Central memory CD4-positive, alpha-beta T cell (primary cell): ENCODE results near the gene DDX50.
"Not testable (repeated sequence)": the region's sequence is repeated elsewhere in the genome, so short reads cannot be mapped to it uniquely, and the experiment has no call there.

ENCODE experiments used
- DNase-seq: peaks from one replicate; pipeline ENCODE4 v3.0.0; 2022
- total RNA-seq, 3 experiments: gene quantifications; one replicate each; lab custom pipeline; 2026; lab: John Stamatoyannopoulos, UW

DDX50 gene, protein sequence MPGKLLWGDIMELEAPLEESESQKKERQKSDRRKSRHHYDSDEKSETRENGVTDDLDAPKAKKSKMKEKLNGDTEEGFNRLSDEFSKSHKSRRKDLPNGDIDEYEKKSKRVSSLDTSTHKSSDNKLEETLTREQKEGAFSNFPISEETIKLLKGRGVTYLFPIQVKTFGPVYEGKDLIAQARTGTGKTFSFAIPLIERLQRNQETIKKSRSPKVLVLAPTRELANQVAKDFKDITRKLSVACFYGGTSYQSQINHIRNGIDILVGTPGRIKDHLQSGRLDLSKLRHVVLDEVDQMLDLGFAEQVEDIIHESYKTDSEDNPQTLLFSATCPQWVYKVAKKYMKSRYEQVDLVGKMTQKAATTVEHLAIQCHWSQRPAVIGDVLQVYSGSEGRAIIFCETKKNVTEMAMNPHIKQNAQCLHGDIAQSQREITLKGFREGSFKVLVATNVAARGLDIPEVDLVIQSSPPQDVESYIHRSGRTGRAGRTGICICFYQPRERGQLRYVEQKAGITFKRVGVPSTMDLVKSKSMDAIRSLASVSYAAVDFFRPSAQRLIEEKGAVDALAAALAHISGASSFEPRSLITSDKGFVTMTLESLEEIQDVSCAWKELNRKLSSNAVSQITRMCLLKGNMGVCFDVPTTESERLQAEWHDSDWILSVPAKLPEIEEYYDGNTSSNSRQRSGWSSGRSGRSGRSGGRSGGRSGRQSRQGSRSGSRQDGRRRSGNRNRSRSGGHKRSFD
- 59.0 to 97.6 (median 94.3) reads per million in 3 experiments for total RNA-seq

GRCh38 chr10:68901105-68901927 is at the start of gene DDX50:
Gene DDX50, plus strand, starts transcription at chr10:68901315. Its CDS starts 70 bp downstream, at chr10:68901385.
- peak; percentile 96 for DNase-seq

DNA sequence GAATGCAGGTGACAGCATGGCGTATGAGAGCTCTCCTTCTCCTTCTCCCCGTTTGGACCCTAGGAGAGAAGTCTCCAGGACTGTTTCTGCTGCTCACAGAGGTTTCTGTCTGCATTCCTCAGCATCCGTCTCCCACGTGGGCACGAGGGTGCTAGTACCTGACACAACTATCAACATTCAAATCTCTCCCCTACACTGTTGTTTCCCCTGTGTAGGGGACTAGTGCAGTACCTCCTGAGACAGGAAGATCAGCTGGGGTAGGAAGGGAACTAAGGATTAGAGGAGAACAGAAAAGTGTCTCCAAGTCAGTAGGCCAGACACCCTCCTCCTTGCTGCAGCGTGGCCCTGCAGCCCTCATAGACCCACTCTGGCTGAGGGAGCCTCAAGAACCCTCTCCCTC is 44.8 kb upstream of the DDX50 start:
- no peak for DNase-seq

GRCh38 chr10:68857005-68857404 is 44.1 kb upstream of the DDX50 start:
- no peak for DNase-seq

GRCh38 chr10:68861253-68861652 is 39.9 kb upstream of the DDX50 start:
- no peak for DNase-seq

- no peak for DNase-seq
Observed at GRCh38 chr10:68864611-68865010, 36.5 kb upstream of the DDX50 start.

GRCh38 chr10:68868173-68868572 is 32.9 kb upstream of the DDX50 start:
- DNase-seq, result not testable (repeated sequence)

GRCh38 chr10:68869623-68870022 is 31.5 kb upstream of the DDX50 start:
- no peak for DNase-seq

- no peak for DNase-seq
Observed at GRCh38 chr10:68870061-68870460, 31.1 kb upstream of the DDX50 start.

- peak; percentile 2 for DNase-seq
Observed at GRCh38 chr10:68870545-68871104, 30.5 kb upstream of the DDX50 start.

- no peak for DNase-seq
Observed at GRCh38 chr10:68871105-68871711, 29.9 kb upstream of the DDX50 start.

DNA sequence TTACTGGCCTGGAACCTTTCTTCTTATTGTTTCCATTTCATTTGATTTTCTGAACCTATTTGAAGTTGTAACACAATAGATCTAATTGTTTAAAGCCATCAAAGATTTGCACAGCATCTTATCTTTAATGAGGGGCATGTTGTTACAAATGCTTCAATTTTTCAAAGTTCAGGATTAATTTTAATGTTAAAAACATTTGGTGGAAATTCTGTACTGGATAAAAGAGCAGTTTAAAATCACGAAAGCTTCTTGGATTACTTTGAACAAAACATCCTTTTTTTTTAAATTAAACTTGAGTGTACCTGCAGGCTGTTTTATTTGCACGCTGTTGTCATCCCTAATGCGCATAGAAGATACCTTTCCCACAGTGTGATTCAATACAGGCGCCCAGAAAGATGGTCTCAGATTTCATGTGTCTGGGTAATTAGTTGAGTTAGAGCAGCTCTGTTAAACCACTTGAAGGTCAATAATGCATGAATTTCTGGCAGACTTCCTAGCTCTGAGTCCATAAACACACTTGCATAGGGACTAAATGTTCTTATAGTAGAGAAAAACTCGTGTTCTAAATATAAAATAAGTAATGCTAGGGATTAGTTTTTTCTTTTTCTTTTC is 29.3 kb upstream of the DDX50 start:
- DNase-seq, result no peak

- DNase-seq, result no peak
Observed at GRCh38 chr10:68876246-68877138, 24.6 kb upstream of the DDX50 start.

DNA sequence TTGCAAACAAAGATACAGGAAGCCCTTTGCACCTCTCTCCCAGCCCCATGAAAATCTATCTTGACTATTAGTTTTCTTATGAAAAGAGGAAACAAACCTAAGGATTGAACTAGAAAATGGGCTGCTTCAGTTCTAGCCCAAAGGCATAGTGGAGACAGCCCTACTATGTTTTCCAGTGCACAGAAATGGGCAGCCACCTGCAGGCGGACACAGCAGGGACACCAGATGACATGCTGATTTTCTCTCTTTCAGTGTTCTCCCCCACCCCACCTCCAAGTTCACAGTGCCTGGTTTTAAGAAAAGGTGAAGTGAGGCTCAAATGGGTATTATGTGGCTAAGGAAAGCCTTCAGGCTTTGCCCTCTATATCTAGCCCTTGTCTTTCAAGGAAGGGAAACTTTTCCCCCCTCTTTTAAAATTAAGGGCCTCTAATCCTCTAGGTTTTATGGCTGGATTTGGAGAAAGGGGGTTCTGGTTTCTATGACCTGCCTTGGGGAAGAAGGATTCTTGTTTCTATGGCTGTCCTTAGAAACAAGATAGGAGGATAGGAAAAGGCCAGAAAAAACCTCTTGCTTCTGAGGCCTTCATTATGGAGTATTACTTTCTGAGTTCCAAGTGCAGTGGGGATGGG is 23.5 kb upstream of the DDX50 start:
- DNase-seq, result no peak

DNA sequence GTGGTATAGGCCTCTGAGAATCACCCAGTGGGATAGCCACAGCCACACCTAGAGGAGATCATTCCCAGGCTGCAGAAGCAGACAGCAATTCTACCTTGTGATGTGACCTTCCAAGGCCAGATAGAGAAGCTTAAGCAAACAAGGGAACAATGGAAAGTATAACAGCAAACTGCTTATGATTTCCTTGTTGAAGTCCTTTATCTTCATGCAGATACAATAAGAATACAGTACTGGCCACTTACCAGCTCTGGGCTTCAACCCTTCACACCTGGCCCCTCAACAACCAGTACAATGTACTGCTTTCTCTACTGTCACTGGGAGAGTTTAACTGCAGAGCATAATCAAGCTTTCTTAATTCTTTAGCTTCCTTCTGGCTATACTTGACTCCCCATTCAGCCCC is 22.6 kb upstream of the DDX50 start:
- no peak for DNase-seq

DNA sequence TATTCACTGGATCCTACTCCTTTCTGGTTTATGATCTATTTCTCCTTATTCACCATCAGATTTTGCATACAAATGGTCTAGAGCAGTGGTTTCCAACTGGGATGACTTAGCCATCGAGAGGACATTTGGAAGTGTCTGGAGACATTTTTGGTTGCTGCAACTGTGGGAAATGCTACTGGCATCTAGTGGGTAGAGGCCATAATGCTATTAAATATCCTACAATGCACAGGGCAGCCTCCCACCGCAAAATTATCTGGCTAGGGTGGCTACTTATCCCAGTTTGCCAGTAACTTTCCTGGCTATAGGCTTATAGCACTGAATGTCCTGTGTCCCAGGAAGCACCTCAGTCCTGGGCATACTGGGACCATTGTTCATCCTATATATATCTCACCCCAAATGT is 21.5 kb upstream of the DDX50 start:
- no peak for DNase-seq

GRCh38 chr10:68880181-68880580 is 20.9 kb upstream of the DDX50 start:
- no peak for DNase-seq

- DNase-seq, result no peak
Observed at GRCh38 chr10:68895041-68895440, 6.1 kb upstream of the DDX50 start.

- peak; percentile 26 for DNase-seq
Observed at GRCh38 chr10:68897336-68897741, 3.8 kb upstream of the DDX50 start.

DNA sequence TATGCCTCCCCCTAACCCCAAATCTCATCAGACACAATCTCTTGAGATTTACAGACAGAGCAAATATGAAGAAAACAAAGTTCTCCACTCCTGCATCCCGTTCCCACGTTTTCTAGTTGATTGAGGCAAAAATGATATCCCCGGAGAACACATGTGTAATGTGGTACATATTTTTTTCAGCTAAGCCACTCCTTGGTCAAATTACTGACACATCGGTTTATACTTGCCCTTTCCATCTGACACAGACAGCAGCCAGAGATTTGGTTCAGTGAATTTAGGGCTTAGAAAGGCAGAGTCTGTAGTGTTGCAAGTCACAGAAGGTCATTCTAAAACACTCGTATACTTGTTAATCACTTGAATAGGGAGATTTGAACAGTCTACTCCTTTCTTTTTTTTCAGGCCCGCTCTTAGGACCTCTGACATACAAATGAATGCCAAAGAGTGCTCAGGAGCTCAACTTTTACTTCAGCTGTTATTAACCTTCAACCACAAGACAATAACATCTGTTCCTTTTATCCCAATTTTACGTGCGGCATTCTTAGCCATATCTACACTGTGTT is 1.8 kb upstream of the DDX50 start:
- no peak for DNase-seq
